Activated T-cell treated with anti-CD3 and anti-CD28 coated beads for 24 hours (primary cell): ENCODE measurements around the gene MAT2A.
"Not testable (repeated sequence)": the region's sequence is repeated elsewhere in the genome, so short reads cannot be mapped to it uniquely, and the experiment has no call there.

Source experiments
- DNase-seq: peaks from one replicate; pipeline ENCODE4 v3.0.0-alpha.2; 2020; ENCODE audit warnings: low read depth

Gene MAT2A

GRCh38 chr2:85524336-85524908 is 14.5 kb upstream of the MAT2A start:
- DNase-seq: no peak

GRCh38 chr2:85525029-85525428 is 13.9 kb upstream of the MAT2A start:
- DNase-seq: no peak

- DNase-seq: no peak
Observed at GRCh38 chr2:85525567-85525966, 13.4 kb upstream of the MAT2A start.

GRCh38 chr2:85527787-85528186 is 11.2 kb upstream of the MAT2A start:
- no peak for DNase-seq

- DNase-seq: no peak
Observed at GRCh38 chr2:85528355-85528754, 10.6 kb upstream of the MAT2A start.

GRCh38 chr2:85529809-85530208 is 9.2 kb upstream of the MAT2A start:
- DNase-seq: no peak

- no peak for DNase-seq
Observed at GRCh38 chr2:85531589-85531988, 7.4 kb upstream of the MAT2A start.

- no peak for DNase-seq
Observed at GRCh38 chr2:85534099-85534498, 4.9 kb upstream of the MAT2A start.

GRCh38 chr2:85534881-85535280 is 4.1 kb upstream of the MAT2A start:
- no peak for DNase-seq

GRCh38 chr2:85536479-85536878 is 2.5 kb upstream of the MAT2A start:
- no peak for DNase-seq

GRCh38 chr2:85537600-85538506 is 1.1 kb upstream of the MAT2A start:
- DNase-seq: peak; percentile 21

GRCh38 chr2:85539361-85540132 is 579 bp downstream of the MAT2A start:
- DNase-seq: peak; percentile 74

GRCh38 chr2:85540133-85540648 is 1.2 kb downstream of the MAT2A start:
- no peak for DNase-seq

GRCh38 chr2:85541262-85541661 is 2.3 kb downstream of the MAT2A start:
- no peak for DNase-seq

- DNase-seq: no peak
Observed at GRCh38 chr2:85541753-85542457, 2.9 kb downstream of the MAT2A start.

- no peak for DNase-seq
Observed at GRCh38 chr2:85542777-85543176, 3.8 kb downstream of the MAT2A start.

GRCh38 chr2:85544254-85544691 is 5.3 kb downstream of the MAT2A start:
- not testable (repeated sequence) for DNase-seq

- DNase-seq: not testable (repeated sequence)
Observed at GRCh38 chr2:85544915-85545779, 6.2 kb downstream of the MAT2A start.

GRCh38 chr2:85545780-85546240 is 6.8 kb downstream of the MAT2A start:
- DNase-seq: no peak

- DNase-seq: no peak
Observed at GRCh38 chr2:85547089-85547858, 8.3 kb downstream of the MAT2A start.
